Measurements from ENCODE around the gene FRRS1L. TPM values are rescaled to one million over a fixed set of nuclear protein-coding genes. Genes with fewer than 3 reads are reported as not detected.

FRRS1L gene
- total RNA-seq, 1 donor from 2014 or later = 0.32 TPM

DNA sequence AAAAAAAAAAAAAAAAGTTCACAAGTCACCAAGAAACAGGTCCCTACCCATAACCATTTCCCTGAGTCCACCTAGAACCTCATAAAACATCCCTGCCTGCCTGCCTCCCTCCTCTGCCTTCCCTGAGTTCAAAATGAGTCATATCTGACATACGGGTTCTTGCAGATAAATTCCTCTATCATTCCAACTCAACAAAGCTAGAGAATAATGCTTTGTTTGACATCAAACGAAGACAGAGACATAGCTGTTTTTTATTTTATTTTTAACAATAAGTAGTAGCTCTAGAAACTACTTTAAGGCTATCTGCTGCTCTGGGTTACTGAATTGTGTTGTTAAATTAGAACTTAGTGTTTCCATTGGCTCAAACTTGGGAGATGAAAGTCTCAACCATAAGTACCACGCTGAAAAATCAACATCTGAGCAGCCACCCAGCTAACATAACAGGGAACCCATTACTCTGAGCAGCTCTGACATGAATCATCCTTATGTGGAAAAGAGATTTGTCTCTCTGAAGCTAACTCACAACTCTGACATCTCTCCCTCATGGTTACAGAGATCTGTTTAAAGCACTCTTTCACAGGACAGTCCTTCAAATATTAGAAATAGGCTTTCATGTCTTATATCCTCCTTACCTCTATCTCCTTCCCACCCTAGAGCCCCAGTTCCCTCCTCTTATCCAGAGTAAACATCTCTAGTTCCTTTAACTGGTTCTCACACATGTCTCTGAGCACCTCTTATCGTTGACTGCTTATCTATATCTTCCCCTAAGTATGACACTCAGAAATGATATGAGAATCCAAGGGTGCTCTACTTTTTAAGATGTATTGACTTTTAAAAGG is 59.4 kb downstream of the FRRS1L start:
- DNase-seq (ENCODE audit: low spot score) = no peak

DNA sequence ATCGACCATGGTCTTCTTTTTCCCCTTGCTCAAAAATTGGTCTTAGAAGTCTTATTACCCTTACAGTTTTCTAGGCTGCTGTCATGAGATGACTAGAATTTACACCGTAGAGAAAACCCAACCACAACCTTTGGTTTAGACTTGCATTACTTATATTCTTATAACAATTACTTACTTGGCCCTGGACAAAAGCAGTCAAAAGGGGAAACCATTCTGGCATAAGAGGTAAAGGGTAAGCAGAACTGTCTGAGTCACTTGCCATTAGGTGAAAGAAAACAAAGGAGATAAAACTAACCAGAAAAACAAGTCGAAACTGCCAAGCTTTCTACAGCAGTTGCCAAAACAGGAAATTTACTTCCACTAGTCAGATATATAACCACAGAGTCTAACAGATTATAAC is 65.2 kb downstream of the FRRS1L start:
- no peak for DNase-seq (ENCODE audit: low spot score)

DNA sequence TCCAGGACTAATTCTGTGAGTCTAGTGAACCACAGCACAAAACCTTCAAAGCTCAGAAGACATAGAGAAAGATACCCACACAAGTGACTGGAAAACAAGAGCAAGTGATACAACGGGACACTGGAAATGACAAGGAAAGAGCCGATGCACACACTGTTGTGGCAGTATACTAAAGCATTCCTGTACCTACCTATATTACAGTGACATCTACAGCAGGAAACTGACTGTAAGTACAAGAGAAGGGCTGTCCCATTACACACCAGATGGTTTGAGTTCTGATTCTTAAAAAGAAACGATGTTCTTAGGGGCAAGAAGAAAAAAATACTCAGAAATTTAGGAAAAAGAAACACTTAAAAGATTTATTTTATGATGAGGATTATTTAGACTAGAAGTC is 65.8 kb downstream of the FRRS1L start:
- DNase-seq (ENCODE audit: low spot score) = no peak

DNA sequence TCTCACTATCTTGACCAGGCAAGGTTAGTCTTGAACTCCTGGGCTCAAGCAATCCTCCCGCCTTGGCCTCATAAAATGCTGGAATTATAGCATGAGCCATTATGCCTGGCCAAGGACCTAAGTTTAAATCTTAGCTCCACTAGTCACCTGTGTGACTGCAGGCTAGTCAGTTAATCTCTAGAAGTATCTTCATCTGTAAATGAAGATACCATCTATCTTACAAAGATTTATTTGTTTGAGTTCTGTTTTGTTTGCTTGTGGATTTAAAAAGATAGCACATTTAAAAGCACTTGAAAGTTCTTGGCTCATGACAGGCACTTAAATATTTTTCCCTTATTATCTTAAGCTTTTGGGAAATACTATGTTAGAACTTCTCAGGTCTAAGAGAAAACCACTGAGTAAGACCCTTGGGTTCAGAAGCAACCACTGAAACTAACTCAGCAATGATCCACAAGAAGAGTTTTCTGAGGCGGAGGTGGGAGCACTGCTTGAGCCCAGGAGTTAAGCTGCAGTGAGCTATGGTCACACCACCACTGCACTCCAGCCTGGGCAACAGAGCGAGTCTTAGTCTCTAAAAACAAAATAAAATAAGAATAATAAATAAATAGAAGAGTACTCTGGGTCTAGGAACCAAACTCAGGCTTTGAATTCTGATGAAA is 66.4 kb downstream of the FRRS1L start:
- DNase-seq (ENCODE audit: low spot score) = no peak

DNA sequence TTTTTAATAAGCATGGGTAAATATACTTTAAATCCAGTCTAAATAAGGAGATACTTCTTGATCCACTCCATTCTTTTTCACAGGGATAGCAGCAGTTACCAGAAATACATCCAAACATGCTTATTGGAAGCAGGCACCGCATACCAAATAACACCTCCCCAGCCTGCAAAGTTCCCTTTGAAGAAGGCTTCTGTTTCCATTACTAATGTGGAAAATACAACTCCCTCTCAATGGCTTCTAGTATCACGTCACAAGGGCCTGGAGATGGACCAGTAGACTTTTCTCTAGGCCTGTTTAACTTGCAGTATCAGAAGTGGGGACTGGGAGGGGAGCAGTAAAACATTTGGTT is 68.1 kb downstream of the FRRS1L start:
- no peak for DNase-seq (ENCODE audit: low spot score)

DNA sequence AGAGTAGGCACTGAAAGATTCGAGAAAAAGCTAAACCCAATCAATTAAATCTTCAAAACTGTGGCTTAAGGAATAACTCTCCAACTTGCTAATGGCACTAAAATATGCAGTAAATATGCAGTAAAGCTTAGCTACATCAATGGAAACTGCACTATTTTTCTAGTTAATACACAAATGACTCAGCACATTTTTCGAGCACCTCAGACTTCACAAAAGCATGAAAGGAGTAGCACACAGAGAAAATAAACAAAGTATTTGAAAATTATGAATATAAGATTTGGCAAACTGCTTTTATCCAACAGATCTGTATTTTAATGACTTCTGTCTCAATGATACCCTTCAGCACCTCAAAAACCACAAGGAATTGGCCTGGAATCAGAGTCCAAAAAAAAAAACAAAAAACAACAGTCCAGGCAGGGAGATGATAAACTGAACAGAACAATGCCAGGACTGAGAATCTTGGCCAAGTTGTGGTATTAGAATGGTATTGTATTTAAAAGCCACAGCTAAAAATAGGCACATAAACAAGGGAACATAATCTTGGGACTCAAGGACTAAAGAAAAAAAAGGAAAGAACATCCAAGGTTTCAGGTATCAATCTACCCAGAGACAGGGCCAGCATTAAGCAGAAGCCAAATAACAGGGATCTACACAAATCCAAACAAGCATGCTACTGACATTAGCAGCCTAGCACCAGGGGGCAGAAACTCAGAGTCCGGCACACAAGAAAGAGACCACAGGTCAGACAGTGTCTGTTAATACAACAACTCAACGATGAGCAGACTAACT is 68.7 kb downstream of the FRRS1L start:
- DNase-seq (ENCODE audit: low spot score) = no peak

DNA sequence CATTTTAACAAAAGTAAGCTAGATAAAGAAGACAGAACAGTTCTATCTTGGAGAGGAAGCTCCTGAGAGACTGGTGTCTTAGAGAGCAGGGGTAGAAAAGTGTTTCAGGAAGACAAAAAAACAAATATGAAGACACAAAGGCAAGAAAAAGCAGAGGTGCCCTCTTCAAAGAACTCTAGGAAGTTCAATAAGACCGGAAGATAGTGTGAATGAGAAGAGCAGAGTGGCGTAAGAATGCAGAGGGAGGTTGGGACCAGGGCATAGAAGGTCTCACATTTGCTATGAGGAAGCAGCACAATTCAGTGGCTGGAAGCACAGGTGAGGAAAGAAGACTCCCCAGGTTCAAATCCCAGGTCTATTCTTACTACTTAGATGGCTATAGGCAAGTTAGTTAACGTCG is 69.9 kb downstream of the FRRS1L start:
- no peak for DNase-seq (ENCODE audit: low spot score)

DNA sequence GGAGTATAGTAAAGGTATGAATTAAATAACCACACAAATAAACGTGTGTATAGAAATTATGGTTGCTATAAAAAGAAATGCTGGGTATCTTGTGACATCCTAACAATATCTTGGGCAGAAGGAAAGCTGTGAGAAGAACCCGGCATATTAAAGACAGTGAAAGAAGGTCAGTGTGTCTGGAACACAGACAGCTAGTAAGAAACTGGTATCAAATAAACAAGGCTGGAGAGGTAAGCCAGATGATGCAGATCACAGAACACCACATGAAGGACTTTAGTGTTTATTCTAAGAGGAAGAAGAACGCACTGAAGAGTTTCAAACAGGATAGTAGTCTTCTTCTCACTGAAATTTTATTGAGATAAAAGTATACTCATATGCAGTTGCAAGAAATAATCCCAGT is 71.7 kb downstream of the FRRS1L start:
- DNase-seq (ENCODE audit: low spot score) = no peak

DNA sequence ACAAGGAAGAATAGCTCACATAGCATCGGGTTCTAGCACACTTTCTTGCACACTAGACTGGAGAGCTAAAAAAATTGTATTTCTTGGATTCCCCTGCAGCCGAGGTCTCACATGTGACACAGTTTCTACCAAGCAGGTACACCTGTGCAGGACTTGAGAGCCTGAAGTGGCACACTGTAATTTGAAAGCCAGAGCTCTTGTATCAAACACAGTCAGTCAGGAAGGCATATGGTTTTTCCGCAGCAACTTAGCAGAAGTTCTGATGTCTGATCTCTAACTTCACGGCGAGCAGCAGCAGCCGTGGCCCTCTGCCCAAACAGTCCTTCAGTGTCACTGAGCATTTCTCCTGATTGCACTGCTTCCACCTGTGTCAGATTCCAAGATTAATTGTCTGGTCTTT is 72.8 kb downstream of the FRRS1L start:
- no peak for DNase-seq (ENCODE audit: low spot score)

DNA sequence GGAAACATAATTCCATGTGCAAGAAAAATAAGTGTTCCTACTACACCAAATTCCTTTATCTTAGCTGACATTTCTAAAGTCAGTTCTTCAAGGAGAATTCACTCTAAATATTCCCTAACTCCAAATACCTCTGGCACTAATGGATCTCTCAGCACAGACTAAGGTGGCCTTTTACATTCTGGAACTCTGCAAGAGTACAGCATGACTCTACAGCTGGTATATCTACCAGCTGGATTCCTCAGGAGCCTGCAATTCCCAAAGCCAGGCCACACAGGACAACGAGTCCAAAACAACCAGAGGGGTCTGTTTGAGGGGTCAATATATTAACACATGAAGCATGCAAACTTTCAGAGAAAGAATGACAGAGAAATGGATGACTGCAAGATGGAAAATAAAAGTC is 74.5 kb downstream of the FRRS1L start:
- no peak for DNase-seq (ENCODE audit: low spot score)

DNA sequence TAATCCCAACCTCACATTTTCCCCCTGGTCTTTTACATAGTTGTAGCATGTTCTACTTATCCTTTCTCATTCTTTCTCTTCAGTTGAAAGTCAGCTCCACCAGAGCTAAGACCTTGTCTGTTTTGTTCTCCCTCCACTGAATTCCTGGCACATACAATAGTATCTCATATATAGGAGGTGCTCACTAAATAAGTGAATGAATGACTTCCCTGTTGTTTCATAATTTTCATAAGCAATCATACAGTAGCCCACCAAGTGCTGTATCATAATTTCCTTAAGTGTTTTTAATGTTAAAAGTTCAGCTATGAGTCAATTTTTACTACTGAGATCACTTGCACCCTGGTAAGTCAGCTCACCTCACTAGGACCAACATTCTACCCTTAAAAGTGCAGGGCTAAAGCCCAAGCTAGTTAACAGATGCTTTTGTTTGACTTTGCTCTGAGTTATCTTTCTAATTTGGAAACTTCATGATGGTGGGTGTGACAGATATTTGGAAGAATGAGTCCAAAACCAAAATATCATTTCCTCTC is 74.9 kb downstream of the FRRS1L start:
- DNase-seq (ENCODE audit: low spot score) = no peak

DNA sequence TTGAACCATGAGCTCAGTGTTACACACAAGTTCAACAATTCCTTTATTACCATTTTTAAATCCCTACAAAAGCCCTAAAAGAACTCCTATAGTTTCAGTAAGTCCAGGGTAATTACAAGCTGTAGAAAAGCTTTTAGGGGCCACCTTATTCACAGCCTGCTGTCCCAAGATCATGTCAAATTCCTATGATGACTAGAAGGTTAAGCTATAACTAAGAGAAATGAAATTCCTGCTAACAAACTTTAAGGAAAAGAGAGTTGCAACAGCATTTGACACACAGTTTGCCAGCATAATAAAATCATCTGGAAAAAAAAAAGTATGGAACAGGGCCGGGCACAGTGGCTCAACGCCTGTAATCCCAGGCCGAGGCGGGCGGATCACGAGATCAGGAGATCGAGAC is 78.8 kb downstream of the FRRS1L start:
- DNase-seq (ENCODE audit: low spot score) = no peak

DNA sequence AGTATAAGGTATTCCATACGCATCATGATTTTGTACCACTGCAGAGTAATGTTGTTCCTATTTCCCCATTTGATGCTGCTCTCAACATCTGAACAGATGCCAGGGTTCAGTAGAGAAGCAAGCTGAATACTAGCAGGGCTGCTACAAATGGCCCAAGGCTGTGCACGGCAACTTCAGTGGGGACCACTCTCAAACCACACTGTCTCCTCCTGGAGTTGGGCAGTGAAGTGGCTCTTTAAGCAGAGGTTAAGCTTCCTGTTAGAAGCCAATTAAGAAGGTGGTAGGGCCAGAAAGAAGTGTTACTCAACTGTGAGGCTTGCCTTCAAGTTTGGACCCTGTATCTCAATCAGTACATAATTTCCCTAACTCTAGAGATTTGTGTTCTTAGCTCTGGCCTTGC is 79.3 kb downstream of the FRRS1L start:
- no peak for DNase-seq (ENCODE audit: low spot score)

DNA sequence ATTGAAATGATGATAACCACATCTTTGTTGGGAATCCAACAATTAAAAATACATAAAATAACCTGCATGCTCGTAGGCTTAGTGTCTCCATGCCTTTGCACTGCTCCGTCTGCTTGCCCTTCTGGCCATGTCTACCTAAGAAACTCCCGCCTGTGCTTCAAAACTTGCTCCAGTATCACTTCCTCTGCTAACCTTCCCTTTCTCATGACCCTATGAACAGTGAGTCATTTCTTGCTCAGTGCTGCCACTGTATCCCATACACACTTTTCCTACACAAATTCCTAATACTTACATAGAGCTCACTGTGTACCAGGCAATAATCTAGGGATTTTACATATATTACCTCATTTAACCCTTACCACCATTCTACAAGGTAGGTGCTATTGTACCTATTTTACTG is 80.8 kb downstream of the FRRS1L start:
- no peak for DNase-seq (ENCODE audit: low spot score)

DNA sequence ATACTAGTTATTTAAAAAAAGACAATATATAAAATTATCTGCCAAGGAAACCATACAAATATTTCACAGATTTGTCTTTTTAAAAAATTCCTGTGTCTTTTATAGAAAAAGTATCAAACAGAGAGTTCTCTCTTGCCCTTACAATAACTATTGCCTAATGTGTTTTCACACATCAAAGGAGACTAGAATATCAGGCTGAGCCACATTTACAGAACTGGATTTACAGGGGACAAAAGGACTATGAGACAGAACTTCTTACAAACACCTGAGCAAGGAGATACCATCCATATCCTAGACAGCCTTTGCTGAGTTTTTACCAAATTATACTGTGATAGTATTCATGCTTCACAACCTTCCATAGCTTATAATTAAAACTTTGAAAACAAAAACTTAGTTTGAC is 81.5 kb downstream of the FRRS1L start:
- DNase-seq (ENCODE audit: low spot score) = no peak

DNA sequence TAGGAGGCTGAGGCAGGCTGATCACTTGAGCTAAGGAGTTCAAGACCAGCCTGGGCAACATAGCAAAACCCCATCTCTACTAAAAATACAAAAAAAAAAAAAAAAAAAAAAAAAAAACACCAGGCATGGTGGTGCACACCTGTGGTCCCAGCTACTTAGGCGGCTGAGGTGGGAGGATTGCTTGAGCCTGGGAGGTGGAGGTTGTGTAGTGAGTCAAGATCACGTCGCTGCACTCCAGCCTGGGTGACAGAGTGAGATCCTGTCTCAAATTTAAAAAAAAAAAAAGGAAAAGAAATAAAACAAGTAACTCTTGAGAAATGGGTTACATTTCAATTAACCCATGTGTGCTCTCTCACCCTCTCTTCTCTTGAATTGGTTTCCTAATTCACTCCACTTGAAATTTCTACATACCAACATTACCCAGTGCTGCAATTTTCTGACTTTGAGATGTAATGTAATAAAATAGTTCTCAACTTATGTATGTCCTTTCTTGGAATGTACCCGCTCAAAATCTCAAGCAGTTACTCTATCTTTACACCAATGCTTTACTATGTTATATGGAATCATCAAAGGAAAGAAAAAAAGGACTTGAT is 83.1 kb downstream of the FRRS1L start:
- DNase-seq (ENCODE audit: low spot score) = no peak

DNA sequence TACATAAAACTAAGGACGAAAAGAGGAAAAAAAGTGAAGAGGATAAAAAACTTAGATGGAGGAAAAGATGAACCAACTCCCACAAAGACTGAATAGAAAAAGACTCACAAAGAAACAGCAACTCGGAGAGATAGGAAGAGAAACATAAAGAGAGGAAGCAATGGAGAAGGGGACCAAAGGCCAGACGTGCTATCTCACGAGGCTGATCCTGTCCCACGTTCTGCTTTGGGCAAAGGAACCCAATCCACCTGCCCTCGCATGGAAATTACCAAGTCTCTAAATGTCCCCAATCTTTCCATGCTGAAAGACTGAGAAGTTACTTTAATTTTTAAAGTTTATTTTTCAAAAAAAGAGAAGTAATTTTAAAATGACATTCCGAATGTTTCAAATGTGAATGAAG is 83.9 kb downstream of the FRRS1L start:
- no peak for DNase-seq (ENCODE audit: low spot score)

DNA sequence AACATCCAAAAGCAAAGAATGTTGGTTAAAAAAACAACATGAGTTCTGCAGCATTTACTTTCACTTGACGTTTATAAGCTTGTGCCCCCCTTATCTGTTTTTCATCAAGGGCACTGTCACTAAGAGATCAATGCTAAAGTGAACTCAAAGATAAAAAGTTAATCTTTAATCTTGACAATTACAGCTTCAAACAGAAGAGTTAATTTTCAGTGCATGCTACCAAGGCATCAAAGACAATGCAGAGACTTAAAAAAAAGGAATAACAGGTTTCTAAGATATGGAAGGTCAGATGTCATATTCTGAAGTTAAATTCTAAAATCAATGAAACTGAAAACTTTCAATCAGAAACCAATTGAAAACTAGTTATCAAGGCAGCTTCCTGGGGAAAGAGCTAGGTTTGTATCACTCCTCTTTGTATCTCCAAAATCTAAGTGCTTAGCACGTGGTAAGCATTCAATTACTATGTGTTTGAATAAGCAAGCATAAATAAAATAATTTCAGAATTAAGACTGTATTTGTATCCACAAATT is 84.9 kb downstream of the FRRS1L start:
- no peak for DNase-seq (ENCODE audit: low spot score)
